Gastrocnemius medialis (tissue), 4 donors: Measurements from ENCODE around the gene MAPK8IP3. TPM values are rescaled to one million over a fixed set of nuclear protein-coding genes. Genes with fewer than 3 reads are reported as not detected.
"Not testable (repeated sequence)": the region's sequence is repeated elsewhere in the genome, so short reads cannot be mapped to it uniquely, and the experiment has no call there.

ENCODE experiments used
- ATAC-seq, 2 donors: fragments of 150-250 bp; one replicate each; pipeline ENCODE4 v1.9.1; 2016
- DNase-seq, 2 donors: peaks; one replicate each; pipeline ENCODE4 v3.0.0-alpha.2; 2019
- H3K27ac ChIP-seq, 4 donors: fragments of 200-600 bp; sonication (generic); 1 replicate in 1 of 4; 2 replicates in 3 of 4; pipeline ENCODE4 v1.5.1; 2016 to 2018; ENCODE audit warnings: mild to moderate bottlenecking in 2 of 4, moderate library complexity in 1 of 4
- H3K27me3 ChIP-seq, 3 donors: fragments of 200-600 bp; sonication (generic) in 2 of 3; 1 replicate in 1 of 3; 2 replicates in 2 of 3; pipeline versions ENCODE4 v1.5.1 to v1.6.0; 2016 to 2019; ENCODE audit warnings: mild to moderate bottlenecking in 1 of 3, moderate library complexity in 1 of 3
- H3K36me3 ChIP-seq, 2 donors: fragments of 200-600 bp; sonication (generic) in 1 of 2; one replicate each; pipeline ENCODE4 v1.5.1; 2017 to 2018
- H3K4me1 ChIP-seq, 2 donors: fragments of 200-600 bp; sonication (generic) in 1 of 2; one replicate each; pipeline ENCODE4 v1.5.1; 2016 to 2017; ENCODE audit warnings: mild to moderate bottlenecking in 2 of 2
- H3K4me3 ChIP-seq, 4 donors: fragments of 200-600 bp; sonication (generic) in 3 of 4; 1 replicate in 1 of 4; 2 replicates in 3 of 4; pipeline ENCODE4 v1.5.1; 2016 to 2019; ENCODE audit warnings: mild to moderate bottlenecking in 2 of 4
- H3K9me3 ChIP-seq, 3 donors: fragments of 200-600 bp; sonication (generic) in 2 of 3; 1 replicate in 1 of 3; 2 replicates in 2 of 3; pipeline ENCODE4 v1.5.1; 2016 to 2019
- POLR2A ChIP-seq, 2 donors: fragments of 450-650 bp; IDR thresholded peaks; one replicate each; pipeline ENCODE4 v1.6.1; 2017; ENCODE audit warnings: antibody characterized with exemption in 2 of 2, mild to moderate bottlenecking in 2 of 2, moderate library complexity in 2 of 2
- in situ Hi-C, 4 donors: fragments of 200-750 bp; cut with MboI; loops; one replicate each; pipeline versions ENCODE4 v1.15.0 to v1.8.0; 2017; ENCODE audit warnings: low sequenced_read_pairs in 4 of 4
- intact Hi-C: fragments of 100-400 bp; cut with DNase I; formaldehyde crosslinking; loops from one replicate; pipeline ENCODE4 v1.15.1; 2023; ENCODE audit warnings: low total_unique reads
- total RNA-seq, 4 donors: library from RNA; depleted of rRNA; stranded (reverse); fragments of >200 nt; gene quantifications; one replicate each; pipeline versions ENCODE4 v1.1.0 to v1.2.3, GENCODE V29; 2016
- TF ChIP-seq, protein P1 (sequence below), 5 experiments: fragments of 450-650 bp in 3 of 5; fragments of 200-600 bp in 2 of 5; sonication (generic) in 2 of 5; IDR thresholded peaks in 4 of 5; conservative IDR thresholded peaks in 1 of 5; 1 replicate in 4 of 5; 2 replicates in 1 of 5; pipeline ENCODE4 v1.5.1; 2016 to 2019; ENCODE audit warnings: antibody characterized with exemption in 5 of 5, mild to moderate bottlenecking in 3 of 5, moderate library complexity in 3 of 5

The MAPK8IP3 gene
- total RNA-seq, 4 donors from 2014 or later = 6.5 to 22.6 (median 13.9) TPM

DNA sequence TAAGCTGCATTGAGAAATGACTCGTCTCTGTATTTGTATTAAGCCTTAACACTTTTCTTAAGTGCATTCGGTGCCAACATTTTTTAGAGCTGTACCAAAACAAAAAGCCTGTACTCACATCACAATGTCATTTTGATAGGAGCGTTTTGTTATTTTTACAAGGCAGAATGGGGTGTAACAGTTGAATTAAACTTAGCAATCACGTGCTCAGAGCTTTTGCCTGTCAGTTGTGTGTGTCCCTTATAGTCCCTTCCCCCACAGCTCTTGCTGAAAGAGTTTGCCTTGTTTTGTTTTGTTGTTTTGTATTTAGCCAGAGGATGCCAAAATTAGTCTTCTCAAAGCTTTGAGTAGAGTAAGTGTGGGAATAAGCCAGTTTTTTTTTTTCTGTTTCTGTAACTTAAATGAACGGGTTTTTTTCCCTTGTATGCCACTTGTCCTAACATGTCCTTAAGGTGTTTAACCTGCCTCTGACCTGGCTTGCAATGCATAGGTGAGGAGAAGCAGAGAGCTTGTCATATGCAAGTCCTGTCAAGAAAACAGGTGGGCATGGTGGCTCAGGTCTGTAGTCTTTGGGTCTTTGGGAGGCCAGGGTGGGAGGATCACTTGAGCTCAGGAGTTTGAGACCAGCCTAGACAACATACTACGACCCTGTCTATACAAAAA lies 4.6 kb upstream of the MAPK8IP3 start:
- Histone ChIP-seq H3K27ac (no peak overlapping the region), H3K36me3 (peaks cover 0 to 13% of the 10 kb centered on the region in 2 donors), H3K9me3 (no peaks in the 10 kb centered on the region), H3K27me3 (no peaks in the 10 kb centered on the region), H3K4me3 (no peak overlapping the region), H3K4me1 (peaks cover 6 to 7% of the 10 kb centered on the region in 2 donors)
- ATAC-seq (no peak), DNase-seq (no peak)
- intact Hi-C loops = loop anchor here (10.0 kb wide), 1 partner anchor 207 kb away; the partner anchor contains the start of gene TELO2
- TF ChIP-seq POLR2A (IDR thresholded peaks at IDR 0.05) = no peak
- TF ChIP-seq, protein P1, sequence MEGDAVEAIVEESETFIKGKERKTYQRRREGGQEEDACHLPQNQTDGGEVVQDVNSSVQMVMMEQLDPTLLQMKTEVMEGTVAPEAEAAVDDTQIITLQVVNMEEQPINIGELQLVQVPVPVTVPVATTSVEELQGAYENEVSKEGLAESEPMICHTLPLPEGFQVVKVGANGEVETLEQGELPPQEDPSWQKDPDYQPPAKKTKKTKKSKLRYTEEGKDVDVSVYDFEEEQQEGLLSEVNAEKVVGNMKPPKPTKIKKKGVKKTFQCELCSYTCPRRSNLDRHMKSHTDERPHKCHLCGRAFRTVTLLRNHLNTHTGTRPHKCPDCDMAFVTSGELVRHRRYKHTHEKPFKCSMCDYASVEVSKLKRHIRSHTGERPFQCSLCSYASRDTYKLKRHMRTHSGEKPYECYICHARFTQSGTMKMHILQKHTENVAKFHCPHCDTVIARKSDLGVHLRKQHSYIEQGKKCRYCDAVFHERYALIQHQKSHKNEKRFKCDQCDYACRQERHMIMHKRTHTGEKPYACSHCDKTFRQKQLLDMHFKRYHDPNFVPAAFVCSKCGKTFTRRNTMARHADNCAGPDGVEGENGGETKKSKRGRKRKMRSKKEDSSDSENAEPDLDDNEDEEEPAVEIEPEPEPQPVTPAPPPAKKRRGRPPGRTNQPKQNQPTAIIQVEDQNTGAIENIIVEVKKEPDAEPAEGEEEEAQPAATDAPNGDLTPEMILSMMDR (IDR thresholded peaks at IDR 0.05 in 4 of 5, conservative IDR thresholded peaks at IDR 0.05 in 1 of 5) = no peak
- in situ Hi-C loops = no loop called here

DNA sequence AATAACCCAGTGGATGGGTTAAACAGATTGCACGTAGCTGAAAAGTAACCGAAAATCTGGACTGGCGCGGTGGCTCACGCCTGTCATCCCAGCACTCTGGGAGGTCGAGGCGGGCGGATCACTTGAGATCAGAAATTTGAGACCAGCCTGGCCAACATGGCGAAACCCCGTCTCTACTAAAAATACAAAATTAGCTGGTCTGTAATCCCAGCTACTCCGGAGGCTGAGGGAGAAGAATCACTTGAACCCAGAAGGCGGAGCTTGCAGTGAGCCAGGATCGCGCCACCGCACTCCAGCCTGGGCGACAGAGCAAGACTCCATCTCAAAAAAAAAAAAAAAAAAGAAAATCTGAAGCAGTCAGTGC lies 689 bp upstream of the MAPK8IP3 start:
- intact Hi-C loops = loop anchor here (5.0 to 10.0 kb wide), 3 partner anchors 77 to 283 kb away; partner anchors contain the start of genes NUBP2, SPSB3, TELO2 and UQCC4
- Histone ChIP-seq H3K4me3 (peak overlapping the region; percentile 84 to 96 (median 88)), H3K27ac (peak overlapping the region; percentile 89 to 94 (median 92)), H3K4me1 (peaks cover 28 to 31% of the 10 kb centered on the region in 2 donors)
- DNase-seq (peak; percentile 7 to 52), ATAC-seq (peak; percentile 21 to 27)
- H3K9me3 ChIP-seq, in situ Hi-C loops, H3K27me3 ChIP-seq, H3K36me3 ChIP-seq: not testable (repeated sequence)

DNA sequence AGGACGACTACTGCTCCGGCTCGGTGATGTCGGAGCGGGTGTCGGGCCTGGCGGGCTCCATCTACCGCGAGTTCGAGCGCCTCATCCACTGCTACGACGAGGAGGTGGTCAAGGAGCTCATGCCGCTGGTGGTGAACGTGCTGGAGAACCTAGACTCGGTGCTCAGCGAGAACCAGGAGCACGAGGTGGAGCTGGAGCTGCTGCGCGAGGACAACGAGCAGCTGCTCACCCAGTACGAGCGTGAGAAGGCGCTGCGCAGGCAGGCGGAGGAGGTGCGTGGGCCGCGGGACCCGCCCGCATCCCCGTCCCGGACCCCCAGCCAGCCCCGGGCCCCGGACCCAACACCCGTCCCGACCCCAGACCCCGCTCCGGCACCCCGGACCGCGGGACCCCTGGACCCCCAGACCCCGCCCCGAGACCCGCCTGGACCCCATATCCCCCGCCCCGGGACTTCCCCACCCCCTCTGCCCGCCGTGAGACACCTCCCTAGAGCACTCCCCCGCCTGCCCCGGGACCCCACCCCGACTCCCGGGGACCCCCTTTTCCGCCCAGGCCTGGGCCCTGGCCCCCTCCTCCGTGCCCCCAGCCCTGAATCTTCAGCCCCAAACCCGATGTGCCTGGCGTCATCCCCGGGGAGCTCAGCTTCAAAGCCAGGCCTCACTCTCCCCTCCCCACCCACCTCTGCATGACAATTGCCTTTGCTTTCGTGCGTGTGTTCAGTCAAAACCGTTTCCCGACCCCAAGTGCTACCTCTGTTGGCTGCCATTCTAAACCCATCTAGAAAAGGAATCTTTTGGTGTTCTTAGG lies 594 bp downstream of the MAPK8IP3 start:
- no peak for TF ChIP-seq POLR2A (IDR thresholded peaks at IDR 0.05)
- TF ChIP-seq, protein P1 (IDR thresholded peaks at IDR 0.05 in 4 of 5, conservative IDR thresholded peaks at IDR 0.05 in 1 of 5) = no peak
- H3K4me1 ChIP-seq = peaks cover 31 to 32% of the 10 kb centered on the region in 2 donors
- in situ Hi-C loops = no loop called here
- H3K9me3 ChIP-seq = no peaks in the 10 kb centered on the region
- DNase-seq (peak; percentile 12 to 35), ATAC-seq (peak; percentile 32 to 40)
- H3K27ac ChIP-seq = peak overlapping the region; percentile 89 to 94 (median 92)
- intact Hi-C loops = loop anchor here (1.0 to 10.0 kb wide), 6 partner anchors 28 to 284 kb away; partner anchors contain the start of genes CRAMP1, FAHD1, HAGH and IFT140
- no peaks in the 10 kb centered on the region for H3K36me3 ChIP-seq
- H3K4me3 ChIP-seq = peak overlapping the region; percentile 85 to 96 (median 88)
- no peaks in the 10 kb centered on the region for H3K27me3 ChIP-seq

DNA sequence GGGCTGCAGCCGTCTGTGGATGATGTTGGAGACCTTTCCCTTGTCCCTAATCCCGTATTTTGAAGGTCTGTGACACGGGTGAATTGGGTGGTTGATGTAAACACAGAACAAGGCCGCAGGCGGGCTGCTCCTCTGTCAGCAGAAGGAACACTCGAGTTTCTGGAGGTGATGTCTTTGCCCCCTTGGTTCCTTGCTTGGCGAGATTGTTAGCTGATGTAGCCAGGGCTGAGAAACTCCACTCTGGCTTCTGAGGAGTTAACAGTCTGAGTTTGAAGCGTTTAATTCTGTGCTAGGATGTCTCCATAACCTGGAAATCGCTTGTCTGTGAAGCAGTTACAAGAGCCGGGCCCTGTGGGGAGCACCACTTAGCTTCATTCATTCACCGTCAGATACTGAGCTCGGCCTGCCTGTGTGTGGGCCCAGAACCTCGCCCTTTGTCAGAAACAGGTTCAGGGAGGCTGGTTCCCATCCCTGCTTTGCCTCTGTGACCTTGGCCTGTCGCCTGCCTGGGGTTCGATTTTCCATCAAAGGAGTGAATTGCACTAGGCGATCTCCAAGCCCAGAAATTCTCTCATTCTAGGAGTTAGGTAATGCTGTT lies 1.3 kb downstream of the MAPK8IP3 start:
- Histone ChIP-seq H3K9me3 (no peaks in the 10 kb centered on the region), H3K27ac (peak overlapping the region; percentile 89 to 94 (median 92)), H3K36me3 (no peaks in the 10 kb centered on the region), H3K27me3 (no peaks in the 10 kb centered on the region), H3K4me1 (peaks cover 31 to 32% of the 10 kb centered on the region in 2 donors), H3K4me3 (peak overlapping the region; percentile 85 to 96 (median 88))
- ATAC-seq (no peak), DNase-seq (no peak)
- TF ChIP-seq, protein P1 (IDR thresholded peaks at IDR 0.05 in 4 of 5, conservative IDR thresholded peaks at IDR 0.05 in 1 of 5) = no peak
- TF ChIP-seq POLR2A (IDR thresholded peaks at IDR 0.05) = no peak
- intact Hi-C loops (loop anchor here (2.0 to 10.0 kb wide), 4 partner anchors 75 to 285 kb away; partner anchors contain the start of genes FAHD1, HAGH, NUBP2 and SPSB3), in situ Hi-C loops (no loop called here)
